Heart left ventricle (tissue), 16 donors: ENCODE measurements around the gene EDA. TPM values are rescaled to one million over a fixed set of nuclear protein-coding genes. Genes with fewer than 3 reads are reported as not detected.

Experiments
- ATAC-seq, 4 donors: fragments of 200-7000 bp; cut with Tn5 transposase; one replicate each; pipeline ENCODE4 v1.9.1; 2020 to 2022; ENCODE audit warnings: moderate library complexity in 4 of 4, mild to moderate bottlenecking in 3 of 4, moderate number of reproducible peaks in 1 of 4
- DNase-seq, 5 donors: peaks; one replicate each; pipeline ENCODE4 v3.0.0-alpha.2; 2020
- H3K27ac ChIP-seq, 12 donors: fragments of 200-600 bp; sonication (generic) in 4 of 12; one replicate each; pipeline versions ENCODE4 v1.5.0 to v1.8.0; 2016 to 2022; ENCODE audit warnings: mild to moderate bottlenecking in 2 of 12
- H3K27me3 ChIP-seq, 9 donors: fragments of 200-600 bp; sonication (generic) in 2 of 9; one replicate each; pipeline versions ENCODE4 v1.5.1 to v1.8.0; 2016 to 2022; ENCODE audit warnings: mild to moderate bottlenecking in 3 of 9
- H3K36me3 ChIP-seq, 9 donors: fragments of 200-600 bp; sonication (generic) in 2 of 9; one replicate each; pipeline versions ENCODE4 v1.5.0 to v1.8.0; 2018 to 2022; ENCODE audit warnings: mild to moderate bottlenecking in 2 of 9
- H3K4me1 ChIP-seq, 12 donors: fragments of 200-600 bp; sonication (generic) in 4 of 12; one replicate each; pipeline versions ENCODE4 v1.5.0 to v1.8.0; 2016 to 2022; ENCODE audit warnings: mild to moderate bottlenecking in 3 of 12
- H3K4me3 ChIP-seq, 12 donors: fragments of 200-600 bp; sonication (generic) in 4 of 12; one replicate each; pipeline versions ENCODE4 v1.5.0 to v1.8.0; 2017 to 2022; ENCODE audit warnings: mild to moderate bottlenecking in 9 of 12, moderate library complexity in 4 of 12
- H3K9me3 ChIP-seq, 12 donors: fragments of 200-600 bp; sonication (generic) in 4 of 12; one replicate each; pipeline versions ENCODE4 v1.5.0 to v1.8.0; 2016 to 2022; ENCODE audit warnings: mild to moderate bottlenecking in 1 of 12
- CTCF ChIP-seq, 12 donors: fragments of 200-600 bp; sonication (generic) in 4 of 12; IDR thresholded peaks; one replicate each; pipeline versions ENCODE4 v1.5.0 to v1.8.0; 2018 to 2022; ENCODE audit warnings: antibody characterized with exemption in 12 of 12, mild to moderate bottlenecking in 5 of 12
- POLR2A ChIP-seq, 2 donors: fragments of 450-650 bp; IDR thresholded peaks; one replicate each; pipeline ENCODE4 v1.6.1; 2017; ENCODE audit warnings: antibody characterized with exemption in 2 of 2, mild to moderate bottlenecking in 2 of 2, moderate library complexity in 2 of 2
- WGBS, 4 donors: extraction: QIAGEN DNeasy Blood & Tissue Kit in 2 of 4; methylation state at CpG; one replicate each; pipeline versions ENCODE4 v1.1.5 to v1.1.7; 2013 to 2018; 5-methylcytosine and 5-hydroxymethylcytosine counted together
- intact Hi-C, 10 donors: fragments of 100-400 bp; cut with DNase I; formaldehyde crosslinking; loops; one replicate each; pipeline versions ENCODE4 v1.11.1 to v1.14.2; 2022
- polyA plus RNA-seq, 2 donors: library from polyadenylated mRNA; stranded (reverse); fragments of 200-250 nt; gene quantifications; one replicate each; pipeline ENCODE4 v1.2.3, GENCODE V29; 2013
- total RNA-seq, 9 donors: library from RNA; depleted of rRNA in 2 of 9; stranded (reverse); fragments of >200 nt in 2 of 9; fragmentation: NEBNext Ultra II Directional in 3 of 9; extraction: Animal tissue kit (Norgen Biotek cat#: 25700) in 3 of 9; gene quantifications; one replicate each; pipeline versions ENCODE4 v1.1.0 to v1.2.4, GENCODE V29; 2016 to 2023
- donor health status: ischemic (EF 13 %, LVEDD 7.1; RV severe dilation, severe dysfunction).
- donor health status: healthy with polysubstance abuse.
- donor health status: DM: no; HTN: yes; CAD: no.
- donor health status: DM: no; HTN: no; CAD: no.
- donor health status: ischemic (EF 25% LVEDD 6.9; RV normal size, moderate dysfunction).
- donor health status: ischemic (EF 25% LVEDD 5.7; RV mildly dilated, moderate dysfunction).
- donor health status: healthy.
- donor health status: DM: yes; HTN: yes; CAD: no.
- donor health status: ischemic (EF 35%, LVEDD 5.7; RV mildly dilated, moderate dysfunction).
- donor health status: nonischemic (EF 11% LVEDD 7.7; RV severe dilation, severe dysfunction).
- donor health status: DM: yes; HTN: yes; CAD: no.
- donor health status: PGD.
- donor health status: ischemic (EF 29% LVEDD 5.4; RV normal size, mild dysfunction).
- donor health status: nonischemic (EF 23%, LVEDD 6.1; RV moderate dilation, normal function).

Gene EDA
- total and polyA plus RNA-seq, 11 donors: 2.1 to 13.6 (median 6.3) TPM

- H3K27ac ChIP-seq: no peak overlapping the region
- H3K9me3 ChIP-seq: no peaks in the 10 kb centered on the region
- WGBS, 4 donors: 78 to 86% (median 79%) methylated on average over 3 of the region's 3 CpGs
- no peak for DNase-seq
- TF ChIP-seq POLR2A (IDR thresholded peaks at IDR 0.05) (no peak), CTCF (IDR thresholded peaks at IDR 0.05) (no peak)
- H3K36me3 ChIP-seq: no peaks in the 10 kb centered on the region
- H3K4me1 ChIP-seq: no peaks in the 10 kb centered on the region
- ATAC-seq: no peak
- H3K4me3 ChIP-seq: no peak overlapping the region
- H3K27me3 ChIP-seq: peaks cover 0 to 21% (median 0%) of the 10 kb centered on the region in 9 donors
- intact Hi-C loops: no loop called here
These were observed 12.2 kb upstream of the EDA start for GRCh38 chrX:69603566-69604194.

- Histone ChIP-seq H3K27me3 (peaks cover 0 to 20% (median 0%) of the 10 kb centered on the region in 9 donors), H3K36me3 (no peaks in the 10 kb centered on the region), H3K9me3 (no peaks in the 10 kb centered on the region), H3K4me3 (no peak overlapping the region), H3K27ac (no peak overlapping the region), H3K4me1 (no peaks in the 10 kb centered on the region)
- TF ChIP-seq POLR2A (IDR thresholded peaks at IDR 0.05) (no peak), CTCF (IDR thresholded peaks at IDR 0.05) (no peak)
- intact Hi-C loops: no loop called here
- 57 to 82% (median 70%) methylated on average over 4 of the region's 4 CpGs for WGBS, 4 donors
- ATAC-seq: no peak
- DNase-seq: no peak
These were observed 10.4 kb upstream of the EDA start for GRCh38 chrX:69605521-69605920.

GRCh38 chrX:69607616-69608015 lies 8.3 kb upstream of the EDA start:
- H3K27ac ChIP-seq: no peak overlapping the region
- no peaks in the 10 kb centered on the region for H3K36me3 ChIP-seq
- DNase-seq: no peak
- intact Hi-C loops: no loop called here
- TF ChIP-seq POLR2A (IDR thresholded peaks at IDR 0.05) (no peak), CTCF (IDR thresholded peaks at IDR 0.05) (no peak)
- no peak for ATAC-seq
- H3K27me3 ChIP-seq: peaks cover 0 to 20% (median 0%) of the 10 kb centered on the region in 9 donors
- no peak overlapping the region for H3K4me3 ChIP-seq
- no peaks in the 10 kb centered on the region for H3K9me3 ChIP-seq
- no peaks in the 10 kb centered on the region for H3K4me1 ChIP-seq

- intact Hi-C loops: loop anchor here in 8 of 10 donors (10.0 kb wide), 5 partner anchors 49 to 481 kb away; no protein-coding TSS in a partner anchor
- no peaks in the 10 kb centered on the region for H3K9me3 ChIP-seq
- no peak overlapping the region for H3K27ac ChIP-seq
- H3K4me1 ChIP-seq: peaks cover 0 to 16% (median 0%) of the 10 kb centered on the region in 12 donors
- peaks cover 0 to 20% (median 0%) of the 10 kb centered on the region in 9 donors for H3K27me3 ChIP-seq
- no peak for ATAC-seq
- no peak for TF ChIP-seq POLR2A (IDR thresholded peaks at IDR 0.05)
- no peak for TF ChIP-seq CTCF (IDR thresholded peaks at IDR 0.05)
- H3K4me3 ChIP-seq: no peak overlapping the region
- WGBS, 4 donors: 85 to 100% (median 92%) methylated on average over 1 of the region's 1 CpG
- no peaks in the 10 kb centered on the region for H3K36me3 ChIP-seq
- no peak for DNase-seq
These were observed 2.0 kb upstream of the EDA start for GRCh38 chrX:69613946-69614345.
